ENCODE results near the gene ZNF485. TPM values are rescaled to one million over a fixed set of nuclear protein-coding genes. Genes with fewer than 3 reads are reported as not detected.
A peak's percentile ranks its signal among the peaks of the same experiment; 100 is the strongest.

ZNF485 gene
- total RNA-seq, 1 experiment from 2014 or later: 10.6 TPM

DNA sequence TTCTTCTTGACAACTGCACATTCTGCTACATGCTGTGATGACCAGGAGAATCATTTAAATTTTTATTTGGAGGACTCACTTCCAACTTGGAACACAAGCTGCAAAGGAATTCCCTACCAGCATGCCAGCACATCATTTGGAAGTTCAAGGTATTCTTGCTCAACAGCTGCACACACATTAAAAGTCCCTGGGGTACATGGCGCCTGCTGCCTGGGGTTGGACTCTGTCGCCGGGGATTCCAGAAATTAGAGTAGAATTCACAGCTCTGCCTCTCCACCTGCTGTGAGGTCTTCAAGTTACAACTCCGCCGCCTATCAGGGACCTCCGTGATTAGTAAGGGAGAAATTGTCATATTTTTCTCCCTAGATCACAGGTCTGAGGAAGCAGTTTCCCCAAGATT, 41.3 kb downstream of the ZNF485 start:
- Histone ChIP-seq H3K9me3 (ENCODE audit: control insufficient read depth, insufficient read depth, low read depth, low read length) (peaks cover 55% of the 10 kb centered on the region), H3K27me3 (ENCODE audit: control insufficient read depth, insufficient read depth, low read length) (no peaks in the 10 kb centered on the region), H3K4me1 (ENCODE audit: control insufficient read depth, insufficient read depth, low read length) (0 out of 2 replicates have a peak, but pooled peaks cover 3% of the 10 kb centered on the region), H3K36me3 (ENCODE audit: control insufficient read depth, insufficient read depth, low read length) (no peaks in the 10 kb centered on the region), H3K27ac (ENCODE audit: low read length) (no peak overlapping the region), H3K4me3 (ENCODE audit: low read depth in 2 of 2, low read length in 2 of 2) (peak overlapping the region; percentile 63 to 85; a peak in 2 of 4 replicates)
- intact Hi-C loops (cut with micrococcal nuclease; ENCODE audit: unreplicated experiment) (no loop called here), in situ Hi-C loops (cut with HindIII; ENCODE audit: low pct_unique_long_range_greater_than_20kb, low sequenced_read_pairs) (no loop called here)
- POLR2A ChIA-PET: no interaction called here
- TF ChIP-seq, protein P1, sequence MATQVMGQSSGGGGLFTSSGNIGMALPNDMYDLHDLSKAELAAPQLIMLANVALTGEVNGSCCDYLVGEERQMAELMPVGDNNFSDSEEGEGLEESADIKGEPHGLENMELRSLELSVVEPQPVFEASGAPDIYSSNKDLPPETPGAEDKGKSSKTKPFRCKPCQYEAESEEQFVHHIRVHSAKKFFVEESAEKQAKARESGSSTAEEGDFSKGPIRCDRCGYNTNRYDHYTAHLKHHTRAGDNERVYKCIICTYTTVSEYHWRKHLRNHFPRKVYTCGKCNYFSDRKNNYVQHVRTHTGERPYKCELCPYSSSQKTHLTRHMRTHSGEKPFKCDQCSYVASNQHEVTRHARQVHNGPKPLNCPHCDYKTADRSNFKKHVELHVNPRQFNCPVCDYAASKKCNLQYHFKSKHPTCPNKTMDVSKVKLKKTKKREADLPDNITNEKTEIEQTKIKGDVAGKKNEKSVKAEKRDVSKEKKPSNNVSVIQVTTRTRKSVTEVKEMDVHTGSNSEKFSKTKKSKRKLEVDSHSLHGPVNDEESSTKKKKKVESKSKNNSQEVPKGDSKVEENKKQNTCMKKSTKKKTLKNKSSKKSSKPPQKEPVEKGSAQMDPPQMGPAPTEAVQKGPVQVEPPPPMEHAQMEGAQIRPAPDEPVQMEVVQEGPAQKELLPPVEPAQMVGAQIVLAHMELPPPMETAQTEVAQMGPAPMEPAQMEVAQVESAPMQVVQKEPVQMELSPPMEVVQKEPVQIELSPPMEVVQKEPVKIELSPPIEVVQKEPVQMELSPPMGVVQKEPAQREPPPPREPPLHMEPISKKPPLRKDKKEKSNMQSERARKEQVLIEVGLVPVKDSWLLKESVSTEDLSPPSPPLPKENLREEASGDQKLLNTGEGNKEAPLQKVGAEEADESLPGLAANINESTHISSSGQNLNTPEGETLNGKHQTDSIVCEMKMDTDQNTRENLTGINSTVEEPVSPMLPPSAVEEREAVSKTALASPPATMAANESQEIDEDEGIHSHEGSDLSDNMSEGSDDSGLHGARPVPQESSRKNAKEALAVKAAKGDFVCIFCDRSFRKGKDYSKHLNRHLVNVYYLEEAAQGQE (IDR thresholded peaks at IDR 0.05; ENCODE audit: insufficient read depth in 1 of 2, low read depth in 2 of 2, low read length in 1 of 2): no peak
- TF ChIP-seq SIN3A (IDR thresholded peaks at IDR 0.05; ENCODE audit: borderline replicate concordance, insufficient read depth, low read depth, low read length): no peak
- TF ChIP-seq, protein P2, sequence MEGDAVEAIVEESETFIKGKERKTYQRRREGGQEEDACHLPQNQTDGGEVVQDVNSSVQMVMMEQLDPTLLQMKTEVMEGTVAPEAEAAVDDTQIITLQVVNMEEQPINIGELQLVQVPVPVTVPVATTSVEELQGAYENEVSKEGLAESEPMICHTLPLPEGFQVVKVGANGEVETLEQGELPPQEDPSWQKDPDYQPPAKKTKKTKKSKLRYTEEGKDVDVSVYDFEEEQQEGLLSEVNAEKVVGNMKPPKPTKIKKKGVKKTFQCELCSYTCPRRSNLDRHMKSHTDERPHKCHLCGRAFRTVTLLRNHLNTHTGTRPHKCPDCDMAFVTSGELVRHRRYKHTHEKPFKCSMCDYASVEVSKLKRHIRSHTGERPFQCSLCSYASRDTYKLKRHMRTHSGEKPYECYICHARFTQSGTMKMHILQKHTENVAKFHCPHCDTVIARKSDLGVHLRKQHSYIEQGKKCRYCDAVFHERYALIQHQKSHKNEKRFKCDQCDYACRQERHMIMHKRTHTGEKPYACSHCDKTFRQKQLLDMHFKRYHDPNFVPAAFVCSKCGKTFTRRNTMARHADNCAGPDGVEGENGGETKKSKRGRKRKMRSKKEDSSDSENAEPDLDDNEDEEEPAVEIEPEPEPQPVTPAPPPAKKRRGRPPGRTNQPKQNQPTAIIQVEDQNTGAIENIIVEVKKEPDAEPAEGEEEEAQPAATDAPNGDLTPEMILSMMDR (IDR thresholded peaks at IDR 0.05): no peak
- TF ChIP-seq TCF7L2 (IDR thresholded peaks at IDR 0.05; ENCODE audit: low read depth, low read length): no peak
- no peak for TF ChIP-seq POLR2AphosphoS5 (IDR thresholded peaks at IDR 0.05; ENCODE audit: low read depth, low read length)
- no TSS peak for BruUV-seq (replicated peaks)
- no peak for DNase-seq (ENCODE audit: low read depth, low spot score)
- no peak for ATAC-seq
- CTCF ChIA-PET: no interaction called here

DNA sequence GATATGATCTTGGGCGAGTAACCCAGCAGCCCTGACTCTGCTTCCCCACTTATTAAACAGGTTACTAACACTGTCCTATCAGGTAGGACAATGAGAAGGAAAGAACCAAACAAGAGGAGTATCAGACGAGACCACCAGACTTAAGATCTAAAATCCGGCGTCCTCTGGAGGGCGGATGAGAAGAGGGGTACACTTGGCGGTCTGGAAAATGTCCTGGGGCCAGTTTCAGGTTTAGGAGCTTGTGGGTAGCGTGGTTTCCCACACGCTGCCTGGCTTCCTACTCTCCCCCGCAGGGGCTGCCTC, 41.8 kb downstream of the ZNF485 start:
- Histone ChIP-seq H3K27ac (ENCODE audit: low read length) (peak overlapping the region; percentile 76), H3K36me3 (ENCODE audit: control insufficient read depth, insufficient read depth, low read length) (no peaks in the 10 kb centered on the region), H3K27me3 (ENCODE audit: control insufficient read depth, insufficient read depth, low read length) (no peaks in the 10 kb centered on the region), H3K4me1 (ENCODE audit: control insufficient read depth, insufficient read depth, low read length) (0 out of 2 replicates have a peak, but pooled peaks cover 3% of the 10 kb centered on the region), H3K4me3 (ENCODE audit: low read depth in 2 of 2, low read length in 2 of 2) (peak overlapping the region; percentile 63 to 85), H3K9me3 (ENCODE audit: control insufficient read depth, insufficient read depth, low read depth, low read length) (peaks cover 50% of the 10 kb centered on the region)
- TF ChIP-seq, protein P2 (IDR thresholded peaks at IDR 0.05): no peak
- TF ChIP-seq POLR2AphosphoS5 (IDR thresholded peaks at IDR 0.05; ENCODE audit: low read depth, low read length) (no peak), SIN3A (IDR thresholded peaks at IDR 0.05; ENCODE audit: borderline replicate concordance, insufficient read depth, low read depth, low read length) (no peak), TCF7L2 (IDR thresholded peaks at IDR 0.05; ENCODE audit: low read depth, low read length) (no peak)
- TF ChIP-seq, protein P1 (IDR thresholded peaks at IDR 0.05; ENCODE audit: insufficient read depth in 1 of 2, low read depth in 2 of 2, low read length in 1 of 2): no peak
- in situ Hi-C loops (cut with HindIII; ENCODE audit: low pct_unique_long_range_greater_than_20kb, low sequenced_read_pairs): no loop called here
- no TSS peak for BruUV-seq (replicated peaks)
- ChIA-PET CTCF (no interaction called here), POLR2A (no interaction called here)
- intact Hi-C loops (cut with micrococcal nuclease; ENCODE audit: unreplicated experiment): no loop called here
- DNase-seq (ENCODE audit: low read depth, low spot score) (no peak), ATAC-seq (no peak)

All from Panc1 (cell line).